ENCODE results near the gene KMT2C.
"Not testable (repeated sequence)": the region's sequence is repeated elsewhere in the genome, so short reads cannot be mapped to it uniquely, and the experiment has no call there.

The KMT2C gene

GRCh38 chr7:152384235-152385200 lies 51.3 kb downstream of the KMT2C start:
- H3K4ac ChIP-seq (ENCODE audit: low read depth in 1 of 2, low read length in 2 of 2); H3K4me1 ChIP-seq (ENCODE audit: control insufficient read depth, insufficient read depth, low read depth, low read length); H3K27ac ChIP-seq (ENCODE audit: low read length, poor library complexity, severe bottlenecking); H3K9ac ChIP-seq (ENCODE audit: low read length); H3K4me3 ChIP-seq (ENCODE audit: insufficient read depth in 1 of 2, low read depth in 1 of 2, low read length in 2 of 2); H3K79me1 ChIP-seq (replicated peaks; ENCODE audit: low read length, poor library complexity, severe bottlenecking); H3K36me3 ChIP-seq (ENCODE audit: control insufficient read depth in 1 of 2, insufficient read depth in 2 of 2, low read depth in 1 of 2, low read length in 2 of 2); H2BK15ac ChIP-seq (ENCODE audit: low read depth, poor library complexity, severe bottlenecking); H3K27me3 ChIP-seq (ENCODE audit: control insufficient read depth in 1 of 2, insufficient read depth in 1 of 2, low read length in 2 of 2); DNase-seq; H2BK120ac ChIP-seq (ENCODE audit: low read depth, low read length); H4K91ac ChIP-seq (ENCODE audit: low read length); H3K14ac ChIP-seq (ENCODE audit: low read length in 2 of 2); H3K4me2 ChIP-seq (ENCODE audit: low read length, poor library complexity, severe bottlenecking); H2AK5ac ChIP-seq (ENCODE audit: low read length, severe bottlenecking); H2AFZ ChIP-seq (ENCODE audit: low read depth, low read length); H3K9me3 ChIP-seq (ENCODE audit: control insufficient read depth, low read length); H3K23ac ChIP-seq (ENCODE audit: low read length in 2 of 2); H2BK12ac ChIP-seq (ENCODE audit: low read length in 2 of 2); H3K18ac ChIP-seq (ENCODE audit: low read depth in 1 of 2, low read length in 2 of 2); H2BK5ac ChIP-seq (ENCODE audit: low read depth, low read length, poor library complexity, severe bottlenecking); H4K8ac ChIP-seq (ENCODE audit: low read length): not testable (repeated sequence)
- 51% methylated on average over 4 of the region's 4 CpGs for WGBS

GRCh38 chr7:152383341-152384234 lies 52.2 kb downstream of the KMT2C start:
- Histone ChIP-seq H3K9me3 (ENCODE audit: control insufficient read depth, low read length) (peaks cover 3% of the 10 kb centered on the region), H3K4me3 (ENCODE audit: insufficient read depth in 1 of 2, low read depth in 1 of 2, low read length in 2 of 2) (no peak overlapping the region), H3K14ac (ENCODE audit: low read length in 2 of 2) (no peak overlapping the region), H2AFZ (ENCODE audit: low read depth, low read length) (no peak overlapping the region), H4K91ac (ENCODE audit: low read length) (no peak overlapping the region), H2AK5ac (ENCODE audit: low read length, severe bottlenecking) (no peak overlapping the region), H3K27me3 (ENCODE audit: control insufficient read depth in 1 of 2, insufficient read depth in 1 of 2, low read length in 2 of 2) (no peaks in the 10 kb centered on the region), H3K36me3 (ENCODE audit: control insufficient read depth in 1 of 2, insufficient read depth in 2 of 2, low read depth in 1 of 2, low read length in 2 of 2) (no peaks in the 10 kb centered on the region), H2BK15ac (ENCODE audit: low read depth, poor library complexity, severe bottlenecking) (no peak overlapping the region), H3K9ac (ENCODE audit: low read length) (no peak overlapping the region), H3K27ac (ENCODE audit: low read length, poor library complexity, severe bottlenecking) (no peak overlapping the region), H3K23ac (ENCODE audit: low read length in 2 of 2) (no peak overlapping the region), H3K4me2 (ENCODE audit: low read length, poor library complexity, severe bottlenecking) (no peak overlapping the region), H2BK120ac (ENCODE audit: low read depth, low read length) (no peak overlapping the region), H2BK12ac (ENCODE audit: low read length in 2 of 2) (no peak overlapping the region), H4K8ac (ENCODE audit: low read length) (no peak overlapping the region), H3K4me1 (ENCODE audit: control insufficient read depth, insufficient read depth, low read depth, low read length) (peaks cover 2% of the 10 kb centered on the region), H3K18ac (ENCODE audit: low read depth in 1 of 2, low read length in 2 of 2) (no peak overlapping the region), H2BK5ac (ENCODE audit: low read depth, low read length, poor library complexity, severe bottlenecking) (no peak overlapping the region), H3K4ac (ENCODE audit: low read depth in 1 of 2, low read length in 2 of 2) (no peak overlapping the region), H3K79me1 (replicated peaks; ENCODE audit: low read length, poor library complexity, severe bottlenecking) (no peaks in the 10 kb centered on the region)
- WGBS: 68% methylated on average over 9 of the region's 9 CpGs
- peak; percentile 84 for DNase-seq

GRCh38 chr7:152382244-152382643 lies 53.6 kb downstream of the KMT2C start:
- Histone ChIP-seq H3K4me2 (ENCODE audit: low read length, poor library complexity, severe bottlenecking) (no peak overlapping the region), H2AK5ac (ENCODE audit: low read length, severe bottlenecking) (no peak overlapping the region), H2AFZ (ENCODE audit: low read depth, low read length) (no peak overlapping the region), H4K91ac (ENCODE audit: low read length) (no peak overlapping the region), H3K27me3 (ENCODE audit: control insufficient read depth in 1 of 2, insufficient read depth in 1 of 2, low read length in 2 of 2) (no peaks in the 10 kb centered on the region), H3K4me1 (ENCODE audit: control insufficient read depth, insufficient read depth, low read depth, low read length) (peaks cover 2% of the 10 kb centered on the region), H3K27ac (ENCODE audit: low read length, poor library complexity, severe bottlenecking) (no peak overlapping the region), H2BK5ac (ENCODE audit: low read depth, low read length, poor library complexity, severe bottlenecking) (no peak overlapping the region), H3K4ac (ENCODE audit: low read depth in 1 of 2, low read length in 2 of 2) (no peak overlapping the region), H2BK15ac (ENCODE audit: low read depth, poor library complexity, severe bottlenecking) (no peak overlapping the region), H3K18ac (ENCODE audit: low read depth in 1 of 2, low read length in 2 of 2) (no peak overlapping the region), H3K9me3 (ENCODE audit: control insufficient read depth, low read length) (peaks cover 5% of the 10 kb centered on the region), H4K8ac (ENCODE audit: low read length) (no peak overlapping the region), H3K14ac (ENCODE audit: low read length in 2 of 2) (no peak overlapping the region), H2BK12ac (ENCODE audit: low read length in 2 of 2) (no peak overlapping the region), H3K23ac (ENCODE audit: low read length in 2 of 2) (no peak overlapping the region), H3K79me1 (replicated peaks; ENCODE audit: low read length, poor library complexity, severe bottlenecking) (peaks cover 2% of the 10 kb centered on the region), H2BK120ac (ENCODE audit: low read depth, low read length) (no peak overlapping the region), H3K9ac (ENCODE audit: low read length) (no peak overlapping the region), H3K4me3 (ENCODE audit: insufficient read depth in 1 of 2, low read depth in 1 of 2, low read length in 2 of 2) (no peak overlapping the region), H3K36me3 (ENCODE audit: control insufficient read depth in 1 of 2, insufficient read depth in 2 of 2, low read depth in 1 of 2, low read length in 2 of 2) (no peaks in the 10 kb centered on the region)
- WGBS: 66% methylated on average over 1 of the region's 1 CpG
- DNase-seq: no peak

Data from mesenchymal stem cell (in vitro differentiated cells and primary cell).